Measurements from ENCODE around the gene ZFR2.

Gene ZFR2

DNA sequence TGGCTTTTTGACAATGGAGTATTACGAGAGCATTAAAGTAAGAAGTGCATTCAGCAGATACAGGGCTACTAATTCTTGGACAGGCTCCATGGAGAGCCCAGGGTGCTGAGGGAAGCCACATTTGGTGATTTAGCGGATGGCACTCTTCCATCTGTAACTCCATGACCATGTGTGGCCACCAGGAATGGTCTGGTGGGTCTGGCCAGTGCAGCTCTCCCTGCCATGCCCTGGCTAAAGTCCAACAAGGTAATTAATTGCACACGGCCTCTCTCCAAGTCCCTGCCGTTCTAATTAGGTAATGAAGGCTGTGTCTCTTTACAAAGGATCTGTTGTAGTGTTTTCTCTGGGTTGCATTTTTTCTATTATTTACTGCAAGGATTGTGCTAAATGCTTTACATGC, 4.3 kb upstream of the ZFR2 start:
- no peak for DNase-seq

DNA sequence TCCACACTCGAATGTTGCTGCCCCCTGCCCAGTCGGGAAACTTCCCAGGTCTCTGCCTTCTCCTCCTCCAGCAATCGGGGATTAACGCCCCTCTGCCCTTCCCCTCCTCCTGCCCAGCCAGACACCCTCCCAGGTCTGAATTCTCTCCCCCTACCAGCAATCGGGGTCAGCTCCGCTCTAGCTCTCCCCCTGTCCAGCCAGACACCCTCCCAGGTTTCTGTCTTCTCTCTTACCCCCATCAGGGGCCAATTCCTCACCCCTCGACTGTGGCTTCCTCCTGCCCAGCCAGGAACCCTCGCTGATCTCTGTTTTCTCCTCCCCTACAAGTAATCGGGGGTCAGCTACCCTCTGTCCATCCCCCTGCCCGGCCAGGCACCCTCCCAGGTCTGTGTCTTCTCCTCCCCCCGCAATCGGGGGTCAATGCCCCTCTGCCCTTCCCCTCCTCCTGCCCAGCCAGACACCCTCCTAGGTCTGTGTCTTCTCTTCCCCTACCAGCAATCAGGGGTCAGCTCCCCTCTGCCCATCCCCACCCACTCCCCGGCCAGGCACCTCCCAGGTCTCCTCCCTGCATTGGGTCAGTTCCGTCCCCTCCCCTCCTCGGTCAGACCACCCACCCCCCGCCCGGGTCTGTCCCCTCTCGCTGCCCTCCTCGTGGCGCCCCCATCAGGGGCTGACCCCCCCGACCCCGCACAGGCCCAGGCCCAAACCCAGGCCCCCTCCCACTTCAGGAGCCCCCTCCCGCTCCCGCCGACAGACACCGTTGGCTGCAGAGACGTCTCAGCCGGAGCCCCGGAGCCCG, 668 bp downstream of the ZFR2 start:
- DNase-seq = no peak

DNA sequence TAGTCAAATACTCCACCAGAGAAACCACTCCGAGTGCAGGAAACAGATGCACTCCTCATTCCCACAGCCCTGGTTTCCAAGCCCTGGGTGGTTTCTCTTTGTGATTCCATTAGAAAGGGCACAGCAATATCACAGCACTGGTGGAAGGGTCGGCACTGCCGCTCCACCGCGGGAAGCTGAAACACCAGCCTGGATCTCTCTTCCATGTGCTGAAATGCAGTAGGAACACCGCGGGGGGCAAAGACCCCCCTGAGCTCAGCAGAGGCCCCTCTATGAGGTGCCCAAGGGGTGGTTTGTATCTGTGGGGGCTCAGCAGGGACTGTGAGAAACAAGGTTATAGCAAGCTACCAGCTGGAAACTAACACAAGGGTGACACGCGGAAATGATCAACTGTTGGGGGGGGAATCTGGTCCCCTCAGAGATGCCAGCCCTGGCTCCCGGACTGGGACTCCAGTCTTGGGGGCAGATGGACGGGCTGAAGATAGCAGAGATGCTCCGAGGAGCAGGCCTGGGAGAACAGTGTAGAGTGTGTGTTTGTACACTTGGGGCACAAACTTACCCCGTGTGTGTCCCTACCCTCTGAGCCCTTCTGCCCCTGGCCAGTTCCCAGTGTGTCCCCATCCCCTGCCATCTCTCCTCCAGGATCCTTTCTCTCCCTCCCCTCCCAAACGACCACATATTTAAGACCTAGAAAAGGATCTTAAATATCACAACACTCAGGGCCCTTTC, 1.8 kb downstream of the ZFR2 start:
- no peak for DNase-seq

DNA sequence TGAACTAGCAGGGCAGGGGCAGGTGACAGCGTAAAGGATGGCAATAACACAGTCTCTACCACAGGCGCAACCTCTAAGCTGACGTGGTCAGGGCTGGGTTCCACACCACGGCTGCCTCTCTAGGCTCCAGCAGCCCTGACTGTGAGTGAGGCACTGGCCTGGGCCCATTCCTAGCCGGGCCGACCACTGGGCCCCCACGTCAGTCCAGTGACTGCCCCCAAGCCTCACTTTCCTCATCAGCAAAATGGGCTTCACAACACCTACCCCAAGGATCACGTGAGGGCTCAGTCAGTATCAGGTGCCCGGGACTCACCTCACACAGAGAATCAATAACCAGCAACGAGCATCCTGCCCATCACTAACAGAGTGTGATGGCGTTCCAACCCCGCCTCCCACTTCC, 5.2 kb downstream of the ZFR2 start:
- DNase-seq = no peak

DNA sequence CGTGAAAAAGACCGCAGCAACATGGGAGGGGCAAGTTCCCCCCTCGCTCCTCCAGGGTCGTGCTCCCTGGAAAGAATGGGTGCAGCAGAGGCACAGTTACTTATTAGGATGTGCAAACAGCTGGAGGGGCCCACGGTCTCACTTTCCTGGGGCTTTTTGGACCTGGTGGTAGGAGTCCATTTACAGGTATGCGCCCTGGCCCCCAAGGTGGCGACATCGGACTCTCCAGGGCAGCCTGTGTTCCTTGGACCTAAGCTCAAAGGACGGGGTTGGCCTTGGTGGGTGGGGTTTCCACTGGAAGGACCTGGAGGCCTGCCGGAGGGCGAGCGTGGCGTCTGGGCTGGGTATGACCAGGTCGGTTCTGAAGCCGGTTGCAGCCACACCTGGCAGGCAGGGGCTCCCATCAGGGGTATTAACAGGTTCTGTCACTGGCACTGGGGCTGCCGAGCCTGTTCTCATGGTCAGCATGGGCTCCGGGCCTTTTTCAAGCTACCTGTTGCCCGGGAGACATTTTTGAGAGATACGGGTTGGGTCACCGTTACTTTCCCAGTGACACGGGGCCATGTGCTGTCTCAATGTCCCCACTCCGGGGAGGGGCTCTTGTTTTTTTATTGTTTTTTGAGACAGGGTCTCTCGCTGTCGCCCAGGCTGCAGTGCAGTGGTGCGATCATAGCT, 5.9 kb downstream of the ZFR2 start:
- DNase-seq = no peak

DNA sequence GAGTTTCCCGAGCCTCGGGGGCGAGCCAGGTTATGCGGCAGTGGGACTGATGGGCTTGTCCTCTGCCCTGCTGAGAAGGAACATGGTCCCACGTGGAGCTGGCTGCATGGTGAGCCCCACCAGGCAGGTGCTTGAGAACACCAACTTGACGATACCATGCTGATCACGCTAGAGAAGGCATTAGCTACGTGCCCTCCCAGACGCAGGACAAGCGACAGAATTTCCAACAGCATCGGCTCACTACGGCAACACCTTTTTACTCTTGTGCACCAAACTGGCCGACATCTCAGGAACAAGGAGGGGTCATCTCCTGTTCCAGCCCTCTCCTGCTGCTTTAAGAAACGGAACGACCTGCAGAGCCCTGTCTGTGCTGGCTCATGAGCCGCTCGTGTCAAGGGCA, 8.3 kb downstream of the ZFR2 start:
- no peak for DNase-seq

DNA sequence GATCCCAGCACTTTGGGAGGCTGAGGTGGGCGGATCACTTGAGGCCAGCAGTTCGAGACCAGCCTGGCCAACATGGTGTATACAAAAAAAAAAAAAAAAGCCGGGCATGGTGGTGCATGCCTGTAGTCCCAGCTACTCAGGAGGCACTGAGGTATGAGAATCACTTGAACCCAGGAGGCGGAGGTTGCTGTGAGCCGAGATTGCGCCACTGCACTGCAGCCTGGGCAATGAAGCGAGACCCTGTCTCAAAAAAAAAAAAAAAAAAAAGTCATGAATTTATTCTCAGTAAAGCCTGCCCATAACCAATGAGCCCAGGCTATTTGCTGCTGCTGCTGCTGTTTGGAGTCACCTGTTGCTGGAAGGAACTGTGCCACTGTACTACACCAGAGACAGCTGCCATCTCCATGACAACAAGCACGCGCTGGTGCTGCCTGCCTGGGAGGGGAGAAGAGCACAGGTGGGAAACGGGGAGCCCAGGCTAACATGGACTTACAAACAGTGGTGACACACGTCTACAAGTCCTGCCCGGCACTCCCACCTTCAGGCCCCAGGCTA, 11.3 kb downstream of the ZFR2 start:
- DNase-seq = no peak

DNA sequence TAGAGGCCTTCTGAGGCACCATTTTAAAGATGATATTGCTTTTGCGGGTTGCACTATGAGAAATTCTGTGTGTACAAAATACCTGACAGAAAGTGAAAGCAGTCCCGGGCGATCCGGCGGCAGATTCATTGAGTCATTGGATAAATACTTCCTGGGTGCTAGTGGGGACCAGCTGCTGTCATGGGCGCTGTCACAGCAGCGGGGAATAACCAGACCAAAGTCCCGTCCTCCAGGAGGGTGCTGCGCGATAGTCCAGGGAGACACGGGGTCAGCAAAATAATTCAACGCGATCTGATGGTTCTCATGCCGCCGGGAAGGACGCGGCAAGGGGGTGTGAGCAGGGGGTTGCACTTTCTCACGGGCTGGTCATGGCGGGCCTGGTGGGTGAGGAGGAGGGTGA, 13.5 kb downstream of the ZFR2 start:
- no peak for DNase-seq

DNA sequence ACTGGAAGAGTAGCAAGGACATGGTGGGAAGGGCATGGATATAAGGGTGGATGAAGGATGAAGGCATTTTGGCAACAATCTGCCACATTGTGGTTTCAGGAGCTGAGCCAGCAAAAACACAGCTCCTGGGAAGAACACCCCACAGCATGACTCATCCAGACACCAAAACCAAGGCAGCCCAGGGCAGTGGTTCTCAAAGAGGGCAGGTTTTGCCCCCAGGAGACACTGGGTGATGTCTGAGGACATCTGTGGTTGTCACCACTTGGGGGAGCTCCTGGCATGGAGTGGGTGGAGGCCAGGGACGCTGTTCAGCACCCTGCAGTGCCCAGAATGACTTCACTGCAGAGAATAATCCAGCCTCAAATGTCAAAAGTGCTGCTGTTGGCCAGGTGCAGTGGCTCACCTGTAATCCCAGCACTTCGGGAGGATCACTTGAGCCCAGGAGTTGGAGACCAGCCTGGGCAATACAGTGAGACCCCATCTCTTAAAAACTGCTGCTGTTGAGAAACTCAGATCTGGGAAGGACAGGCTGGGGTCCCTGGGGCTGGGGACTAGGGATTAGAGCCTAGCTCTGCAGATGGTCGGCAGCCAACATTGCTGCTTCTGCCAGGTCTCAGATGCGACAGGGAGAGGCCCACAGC, 16.1 kb downstream of the ZFR2 start:
- DNase-seq = peak; percentile 24

DNA sequence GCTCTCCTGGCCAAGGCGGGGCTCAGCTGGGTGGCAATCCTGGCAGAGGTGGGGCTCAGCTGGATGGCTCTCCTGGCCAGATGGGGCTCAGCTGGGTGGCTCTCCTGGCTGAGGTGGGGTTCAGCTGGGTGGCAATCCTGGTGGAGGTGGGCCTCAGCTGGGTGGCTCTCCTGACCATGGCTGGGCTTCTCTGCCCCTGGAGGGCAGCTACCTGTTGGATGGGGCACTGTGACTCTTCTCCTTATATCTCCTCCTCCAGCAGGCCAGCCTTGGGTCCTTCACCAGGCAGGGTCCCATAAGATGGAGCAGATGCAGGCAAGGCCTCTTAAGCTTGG, 16.7 kb downstream of the ZFR2 start:
- no peak for DNase-seq

DNA sequence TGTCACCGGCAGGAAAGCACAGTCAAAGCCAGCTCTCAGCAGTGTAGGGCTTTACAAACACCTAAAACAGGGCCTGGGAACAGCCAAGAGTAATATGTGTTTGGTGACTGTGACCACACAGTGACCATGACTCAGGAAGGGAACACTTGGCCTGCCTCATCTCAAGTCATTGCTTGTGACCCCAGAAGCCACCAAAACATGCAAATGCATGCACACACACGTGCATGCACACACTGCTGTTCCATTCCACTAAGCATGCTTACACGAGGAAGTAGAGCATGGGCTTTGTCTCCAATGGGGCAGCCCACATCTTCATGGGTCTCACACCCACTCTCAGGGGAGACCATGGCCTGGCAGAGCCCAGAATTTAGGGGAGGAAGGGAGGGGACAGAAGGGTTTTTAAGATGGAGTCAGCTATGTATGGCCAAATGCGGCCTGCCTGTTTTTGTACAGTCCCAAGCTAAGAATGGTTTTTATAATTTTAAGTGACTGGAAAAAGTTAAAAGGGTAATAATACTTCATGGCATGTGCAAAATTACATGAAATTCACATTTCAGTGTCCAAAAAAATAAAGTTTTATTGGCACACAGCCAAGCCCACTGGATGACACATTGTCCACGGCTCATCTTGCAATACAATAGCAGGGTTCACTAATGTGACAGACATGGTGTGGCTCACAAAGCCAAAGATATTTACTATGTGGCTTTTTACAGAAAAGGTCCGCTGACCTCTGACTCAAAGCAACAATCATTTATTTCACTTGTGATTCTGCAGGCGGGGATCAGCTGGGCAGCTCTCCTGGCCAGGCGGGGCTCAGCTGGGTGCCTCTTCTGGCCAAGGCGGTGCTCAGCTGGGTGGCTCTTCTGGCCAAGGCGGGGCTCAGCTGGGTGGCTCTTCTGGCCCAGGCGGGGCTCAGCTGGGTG, 17.3 kb downstream of the ZFR2 start:
- DNase-seq = no peak

DNA sequence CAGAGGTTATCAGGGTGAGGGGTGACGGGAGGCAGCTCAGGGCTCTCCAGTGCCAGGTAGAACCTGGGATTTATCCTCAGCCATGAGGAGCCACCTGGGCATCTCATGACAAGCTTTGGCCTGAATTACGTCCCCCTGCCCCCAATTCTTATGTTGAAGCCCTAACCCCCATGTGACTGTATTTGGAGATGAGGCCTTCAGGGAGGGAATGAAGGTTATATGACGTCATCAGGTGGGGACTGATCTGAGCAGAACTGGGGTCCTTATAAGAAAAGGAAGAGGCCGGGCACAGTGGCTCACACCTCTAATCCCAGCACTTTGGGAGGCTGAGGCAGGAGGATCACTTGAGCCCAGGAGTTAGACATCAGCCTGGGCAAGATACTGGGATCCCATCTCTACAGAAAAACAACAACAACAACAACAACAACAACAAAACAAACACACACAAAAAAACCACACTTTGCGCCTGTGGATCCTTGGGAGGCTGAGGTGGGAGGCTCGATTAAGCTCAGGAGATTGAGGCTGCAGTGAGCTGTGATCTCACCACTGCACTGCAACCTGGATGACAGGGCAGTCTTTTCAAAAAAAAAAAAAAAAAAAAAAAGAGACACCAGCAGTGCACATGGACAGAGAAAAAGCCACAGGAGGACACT, 18.4 kb downstream of the ZFR2 start:
- no peak for DNase-seq

DNA sequence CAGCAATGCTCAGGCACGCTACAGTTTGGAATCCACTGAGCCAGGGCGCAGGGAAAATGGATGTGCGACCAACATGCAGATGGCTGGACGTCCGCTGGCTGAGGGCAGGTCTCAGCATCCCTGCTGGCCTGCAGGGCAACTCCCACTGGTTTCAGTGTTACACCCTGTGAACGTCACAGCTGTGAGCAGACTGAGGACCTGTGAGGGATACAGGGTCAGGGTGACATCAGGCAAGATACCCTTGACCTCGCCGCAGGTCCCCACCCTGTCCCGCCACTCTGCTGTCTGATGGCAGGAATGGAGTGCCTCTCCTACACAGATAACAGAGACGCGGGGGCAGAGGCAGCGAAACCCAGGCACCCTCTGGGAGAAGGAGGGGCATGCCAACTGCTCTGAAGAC, 19.1 kb downstream of the ZFR2 start:
- no peak for DNase-seq

DNA sequence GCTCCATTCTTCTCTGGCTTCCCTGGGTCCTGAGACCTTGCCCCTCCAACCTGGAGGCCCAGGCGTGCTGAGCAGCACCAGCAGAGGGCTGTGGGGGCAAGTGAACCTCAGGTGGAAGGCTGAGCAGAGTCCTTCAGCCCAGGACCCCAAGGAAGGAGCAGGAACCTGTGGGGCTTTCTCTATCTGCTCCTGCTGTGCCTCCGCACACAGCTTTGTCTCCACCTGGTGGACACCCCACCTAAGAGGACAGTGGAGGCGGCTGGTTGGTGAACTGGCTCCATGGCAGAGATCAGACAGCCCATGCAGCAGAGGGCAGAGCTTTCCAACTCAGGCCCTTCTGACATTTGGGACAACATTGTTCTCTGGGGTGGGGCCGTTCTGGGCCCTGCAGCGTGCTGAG, 19.7 kb downstream of the ZFR2 start:
- peak; percentile 15 for DNase-seq

DNA sequence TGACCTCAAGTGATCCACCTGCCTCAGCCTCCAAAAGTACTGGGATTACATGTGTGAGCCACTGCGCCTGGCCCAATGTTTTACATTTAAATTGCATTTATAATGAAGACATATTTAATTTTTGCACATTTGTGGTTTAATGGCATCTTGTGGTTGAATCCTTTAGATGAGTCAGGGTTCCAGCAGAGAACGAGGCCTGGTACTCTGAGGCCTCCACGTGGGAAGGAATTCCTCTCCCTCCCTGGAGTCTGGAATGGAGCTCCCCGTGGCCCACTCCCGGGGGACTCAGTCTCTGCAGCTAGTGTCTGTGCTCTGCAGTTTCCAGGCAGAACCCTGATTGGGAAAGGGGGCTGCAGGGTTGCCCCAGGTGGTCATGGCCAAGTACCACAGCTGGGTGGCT, 24.2 kb downstream of the ZFR2 start:
- no peak for DNase-seq

DNA sequence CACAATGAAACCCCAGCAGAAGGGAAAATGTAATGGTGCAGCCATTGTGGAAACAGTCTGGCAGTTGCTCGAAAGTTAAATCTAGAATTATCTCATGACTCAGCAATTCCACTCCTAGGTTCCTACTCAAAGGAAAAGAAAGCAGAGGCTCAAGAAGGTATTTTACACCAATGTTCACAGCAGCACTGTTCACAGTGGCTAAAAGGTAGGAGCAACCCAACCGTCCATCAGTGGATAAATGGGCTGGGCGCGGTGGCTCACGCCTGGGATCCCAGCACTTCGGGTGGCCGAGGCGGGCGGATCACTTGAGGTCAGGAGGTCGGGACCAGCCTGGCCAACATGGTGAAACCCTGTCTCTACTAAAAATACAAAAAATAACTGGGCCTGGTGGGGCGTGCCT, 25.9 kb downstream of the ZFR2 start:
- no peak for DNase-seq

DNA sequence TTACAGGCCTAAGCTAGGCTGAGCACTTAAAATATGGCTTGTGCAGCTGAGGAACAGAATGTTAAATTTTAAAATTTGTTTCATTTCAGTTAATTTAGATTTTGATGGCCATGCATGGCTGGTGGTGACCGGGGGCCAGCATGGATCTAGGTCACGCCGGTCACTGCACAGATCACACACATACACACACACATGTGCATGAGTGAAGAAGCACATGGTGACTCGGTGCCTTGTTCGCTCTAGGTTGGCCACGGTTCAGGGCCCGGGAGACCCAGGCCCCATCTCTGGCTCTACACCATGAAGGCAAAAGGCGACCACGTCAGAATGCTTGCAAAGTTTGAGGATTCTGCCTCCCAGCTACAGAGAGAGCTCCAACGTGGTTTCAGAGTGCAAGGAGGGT, 28.0 kb downstream of the ZFR2 start:
- no peak for DNase-seq

DNA sequence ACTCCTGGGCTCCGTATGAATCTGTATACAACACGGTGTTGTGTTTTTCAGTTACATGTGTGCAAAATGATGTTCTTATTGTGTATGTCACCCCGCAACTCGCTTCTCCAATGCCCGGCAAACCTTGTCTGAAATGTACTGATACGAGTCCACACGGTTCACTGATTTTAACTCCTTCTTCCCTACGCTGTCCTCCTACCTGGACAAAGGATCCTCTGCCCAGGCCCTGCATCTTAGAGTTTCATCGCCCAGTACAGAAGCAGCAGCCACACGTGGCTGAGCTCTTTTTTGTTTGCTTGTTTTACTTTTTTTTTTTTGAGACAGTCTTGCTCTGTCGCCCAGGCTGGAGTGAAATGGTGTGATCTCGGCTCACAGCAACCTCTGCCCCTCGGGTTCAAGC, 28.9 kb downstream of the ZFR2 start:
- no peak for DNase-seq

DNA sequence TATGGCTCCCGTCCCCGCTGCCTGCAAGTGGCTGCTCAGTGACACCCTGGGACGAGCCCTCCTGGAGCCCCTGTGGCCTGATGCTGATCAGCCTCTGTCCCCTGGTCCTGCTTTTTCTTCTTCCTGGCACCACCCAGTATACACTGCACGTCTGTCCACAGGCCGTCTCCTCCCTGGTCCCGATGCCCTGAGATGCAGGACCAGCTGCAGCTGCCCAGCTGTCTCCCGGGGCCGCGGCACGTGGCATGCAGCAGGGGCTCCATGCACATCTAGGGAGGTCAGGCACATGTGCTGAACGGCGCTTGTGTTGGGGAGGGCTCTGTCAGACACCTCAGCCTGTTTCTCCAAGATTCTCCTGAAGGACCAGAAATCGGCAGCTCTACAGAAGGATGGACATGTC, 30.2 kb downstream of the ZFR2 start:
- DNase-seq = no peak

DNA sequence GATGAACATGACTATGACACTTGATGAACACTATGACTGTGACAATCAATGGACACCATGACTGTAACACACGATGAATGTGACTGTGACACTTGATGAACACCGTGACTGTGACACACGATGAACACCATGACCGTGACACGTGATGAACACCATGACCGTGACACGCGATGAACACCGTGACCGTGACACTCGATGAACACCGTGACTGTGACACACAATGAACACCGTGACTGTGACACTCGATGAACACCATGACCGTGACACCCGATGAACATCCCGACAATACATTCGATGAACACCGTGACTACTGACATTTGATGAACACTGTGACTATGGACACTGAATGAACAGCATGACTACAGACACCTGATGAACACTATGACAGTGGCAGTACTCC, 30.9 kb downstream of the ZFR2 start:
- no peak for DNase-seq

DNA sequence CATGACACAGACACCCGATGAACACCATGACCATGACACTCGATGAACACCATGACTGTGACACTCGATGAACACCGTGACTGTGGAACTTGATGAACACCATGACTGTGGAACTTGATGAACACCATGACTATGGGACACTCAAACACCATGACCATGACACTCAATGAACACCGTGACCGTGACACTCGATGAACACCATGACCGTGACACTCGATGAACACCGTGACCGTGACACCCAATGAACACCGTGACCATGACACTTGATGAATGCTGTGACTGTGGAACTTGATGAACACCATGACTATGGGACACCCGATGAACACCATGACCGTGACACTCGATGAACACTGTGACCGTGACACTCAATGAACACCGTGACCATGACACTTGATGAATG, 31.5 kb downstream of the ZFR2 start:
- no peak for DNase-seq

DNA sequence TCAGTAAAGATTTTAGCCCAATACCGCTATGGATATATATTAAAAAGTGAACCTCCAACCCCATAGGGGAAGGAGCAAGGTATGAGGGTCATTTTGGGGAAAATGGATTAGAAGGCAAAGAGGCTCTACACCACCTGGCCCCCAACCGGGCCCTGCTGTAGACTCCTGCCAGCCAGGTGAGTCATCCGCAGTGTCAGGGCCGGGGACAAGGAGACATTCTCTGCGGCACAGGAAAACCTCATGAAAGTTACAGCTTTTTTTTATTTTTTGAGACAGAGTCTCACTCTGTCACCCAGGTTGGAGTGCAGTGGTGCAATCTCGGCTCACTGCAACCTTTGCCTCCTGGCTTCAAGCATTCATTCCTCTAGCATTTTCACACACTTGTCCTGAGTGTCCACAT, 32.0 kb downstream of the ZFR2 start:
- peak; percentile 19 for DNase-seq

All from central memory CD4-positive, alpha-beta T cell (primary cell).